Stomach smooth muscle (tissue), 2 donors: ENCODE results near the gene SEMA6A.

ENCODE experiments used
- H3K27ac ChIP-seq: one replicate; pipeline ENCODE4 v1.7.0; 2013; ENCODE audit warnings: mild to moderate bottlenecking, low read length, inconsistent platforms
- H3K27me3 ChIP-seq, 2 donors: one replicate each; pipeline ENCODE4 v1.7.0; 2013; ENCODE audit warnings: low read length in 2 of 2; ENCODE audit not compliant: insufficient read depth in 2 of 2, control insufficient read depth in 1 of 2
- H3K36me3 ChIP-seq, 2 donors: one replicate each; pipeline ENCODE4 v1.7.0; 2013; ENCODE audit warnings: low read length in 2 of 2; ENCODE audit not compliant: control insufficient read depth in 2 of 2, insufficient read depth in 2 of 2
- H3K4me1 ChIP-seq: one replicate; pipeline ENCODE4 v1.7.0; 2013; ENCODE audit warnings: low read length; ENCODE audit not compliant: control insufficient read depth, insufficient read depth
- H3K4me3 ChIP-seq, 2 donors: one replicate each; pipeline ENCODE4 v1.7.0; 2013; ENCODE audit warnings: low read length in 2 of 2
- H3K9ac ChIP-seq, 2 donors: one replicate each; pipeline ENCODE4 v1.7.0; 2013; ENCODE audit warnings: low read length in 2 of 2, mild to moderate bottlenecking in 1 of 2
- H3K9me3 ChIP-seq, 2 donors: one replicate each; pipeline ENCODE4 v1.7.0; 2013; ENCODE audit warnings: low read length in 2 of 2; ENCODE audit not compliant: control insufficient read depth in 2 of 2
- donor health status: healthy.
- donor health status: Pancreatic carcinoma.

The SEMA6A gene

DNA sequence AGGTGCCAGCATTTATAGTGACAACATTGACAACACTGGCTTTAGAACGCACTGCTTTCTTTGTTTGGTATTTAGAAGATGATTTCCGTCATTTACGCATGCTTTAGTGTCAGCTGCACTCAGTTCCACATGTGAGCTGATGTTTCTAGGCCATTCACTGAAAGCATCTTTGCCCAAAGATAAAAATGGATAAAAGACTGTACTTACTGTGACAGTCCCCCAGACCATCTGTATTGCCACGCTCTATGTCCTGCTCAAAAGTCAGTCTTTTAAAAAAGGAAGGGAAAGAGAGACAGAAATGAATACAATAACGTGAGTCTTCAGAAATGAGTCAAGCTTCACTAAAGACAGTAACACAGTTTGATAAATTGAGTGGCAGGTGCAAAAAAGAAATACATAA, 99.3 kb downstream of the SEMA6A start:
- no peak overlapping the region for H3K4me3 ChIP-seq
- H3K36me3 ChIP-seq = peaks cover 37 to 42% of the 10 kb centered on the region in 2 donors
- H3K9me3 ChIP-seq = peaks cover 0 to 10% of the 10 kb centered on the region in 2 donors
- H3K27me3 ChIP-seq = no peaks in the 10 kb centered on the region
- H3K4me1 ChIP-seq = no peaks in the 10 kb centered on the region
- no peak overlapping the region for H3K27ac ChIP-seq
- H3K9ac ChIP-seq = no peak overlapping the region

DNA sequence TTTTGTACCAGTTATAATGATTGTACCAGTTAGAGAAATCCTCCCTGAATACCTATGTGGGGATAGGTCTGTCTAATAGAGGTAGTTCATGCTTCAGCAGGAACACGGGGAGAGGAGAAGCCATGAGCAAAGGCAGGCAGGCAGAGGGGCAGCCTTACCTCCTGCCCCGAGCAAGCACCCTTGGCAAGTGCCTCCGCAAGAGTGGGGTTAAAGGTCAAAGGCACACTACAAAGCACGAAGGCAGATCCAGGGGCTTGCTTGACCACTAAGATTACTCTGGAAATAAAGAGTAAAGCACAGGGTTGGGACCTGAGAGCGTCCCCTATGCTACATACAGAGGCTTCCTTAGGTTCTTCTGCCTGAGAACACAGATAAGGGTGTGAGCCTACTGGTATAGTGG, 100.9 kb downstream of the SEMA6A start:
- H3K9ac ChIP-seq = no peak overlapping the region
- H3K9me3 ChIP-seq = peaks cover 0 to 10% of the 10 kb centered on the region in 2 donors
- H3K27me3 ChIP-seq = no peaks in the 10 kb centered on the region
- H3K4me1 ChIP-seq = no peaks in the 10 kb centered on the region
- peaks cover 25 to 37% of the 10 kb centered on the region in 2 donors for H3K36me3 ChIP-seq
- H3K27ac ChIP-seq = no peak overlapping the region
- H3K4me3 ChIP-seq = no peak overlapping the region

DNA sequence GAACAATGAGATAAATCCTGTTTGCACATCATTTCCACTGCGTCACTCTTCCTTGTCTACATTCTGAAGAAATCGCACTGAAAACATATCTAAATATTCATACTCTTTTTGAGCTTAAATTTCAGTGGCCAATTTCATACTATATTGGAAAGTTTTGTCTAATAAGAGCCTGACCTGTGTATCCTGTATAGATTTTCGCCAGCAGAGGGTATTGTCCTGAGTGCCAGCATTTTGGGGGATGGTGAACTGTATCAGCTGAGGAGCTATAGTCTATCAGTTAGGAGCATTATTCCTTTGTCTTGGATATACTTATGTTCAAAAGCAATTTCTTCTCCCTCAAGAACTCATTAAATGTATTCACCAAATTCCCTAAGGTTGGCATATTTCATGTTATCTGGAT, 102.3 kb downstream of the SEMA6A start:
- H3K9ac ChIP-seq = no peak overlapping the region
- peaks cover 23 to 36% of the 10 kb centered on the region in 2 donors for H3K36me3 ChIP-seq
- peaks cover 0 to 7% of the 10 kb centered on the region in 2 donors for H3K9me3 ChIP-seq
- no peaks in the 10 kb centered on the region for H3K4me1 ChIP-seq
- no peaks in the 10 kb centered on the region for H3K27me3 ChIP-seq
- H3K4me3 ChIP-seq = no peak overlapping the region
- H3K27ac ChIP-seq = no peak overlapping the region

DNA sequence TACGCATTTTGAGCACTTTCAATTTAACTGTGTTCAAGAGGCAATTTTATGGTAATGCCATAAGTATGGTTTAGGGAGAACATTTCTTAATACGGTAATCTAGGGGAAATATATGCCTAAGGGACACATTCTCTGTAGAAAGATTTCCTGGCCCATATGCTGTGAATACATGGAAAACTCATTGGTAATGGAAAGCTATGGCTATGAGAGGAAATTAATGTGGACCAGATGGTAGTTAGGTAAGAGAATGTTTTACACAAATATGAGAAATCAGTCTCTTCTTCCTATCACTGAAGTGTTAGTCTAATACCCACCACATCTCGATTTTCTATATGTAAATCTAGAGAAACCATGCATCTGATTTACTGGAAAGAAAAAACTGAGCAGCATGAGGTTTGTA, 105.0 kb downstream of the SEMA6A start:
- no peak overlapping the region for H3K9ac ChIP-seq
- peaks cover 2% of the 10 kb centered on the region for H3K4me1 ChIP-seq
- H3K27ac ChIP-seq = no peak overlapping the region
- no peak overlapping the region for H3K4me3 ChIP-seq
- peaks cover 10 to 23% of the 10 kb centered on the region in 2 donors for H3K36me3 ChIP-seq
- no peaks in the 10 kb centered on the region for H3K9me3 ChIP-seq
- no peaks in the 10 kb centered on the region for H3K27me3 ChIP-seq

DNA sequence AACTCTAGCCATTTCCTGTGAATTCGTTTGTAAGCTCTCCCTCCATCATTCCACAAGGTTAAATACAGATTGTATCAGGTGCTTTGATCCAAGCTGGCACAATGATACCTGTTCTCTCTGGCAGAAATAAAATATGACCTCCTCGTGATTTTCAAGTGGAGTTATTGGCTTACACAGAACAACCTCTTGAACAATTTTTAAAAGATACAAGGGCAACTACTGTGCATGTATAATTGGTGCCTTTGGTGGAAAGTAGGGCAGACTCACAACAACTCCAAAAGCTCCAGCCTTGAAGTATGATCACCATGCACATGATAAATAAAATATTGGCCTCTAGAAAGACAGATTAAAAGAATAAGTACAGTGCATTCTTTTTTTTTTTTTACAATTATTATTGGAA, 106.0 kb downstream of the SEMA6A start:
- no peaks in the 10 kb centered on the region for H3K27me3 ChIP-seq

DNA sequence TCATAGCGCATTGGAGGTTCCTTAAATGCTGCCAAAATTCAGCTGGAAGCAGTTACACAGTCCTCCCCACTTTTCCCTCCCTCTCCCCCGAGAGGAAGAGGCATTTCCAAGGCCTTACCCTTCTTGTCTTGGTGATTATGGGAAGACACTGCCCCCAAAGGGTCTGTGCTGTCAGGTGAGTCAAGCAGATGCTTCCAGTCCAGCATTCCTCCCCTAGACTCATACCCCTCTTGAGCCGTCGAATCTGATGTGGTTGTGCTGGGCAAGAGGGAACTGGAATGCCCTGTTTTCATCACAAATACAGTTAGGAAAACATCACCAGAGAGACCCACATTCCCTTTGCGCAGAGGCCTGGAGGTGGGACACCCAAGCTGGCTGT, 107.2 kb downstream of the SEMA6A start:
- Histone ChIP-seq H3K9me3 (no peaks in the 10 kb centered on the region), H3K27me3 (no peaks in the 10 kb centered on the region), H3K9ac (no peak overlapping the region), H3K4me1 (peaks cover 7% of the 10 kb centered on the region), H3K36me3 (peaks cover 10 to 16% of the 10 kb centered on the region in 2 donors), H3K4me3 (no peak overlapping the region), H3K27ac (peak overlapping the region; percentile 3)

More for the DNA sequence above, 106.0 kb downstream of the SEMA6A start:
- Histone ChIP-seq H3K36me3 (peaks cover 10 to 17% of the 10 kb centered on the region in 2 donors), H3K9ac (no peak overlapping the region), H3K27ac (no peak overlapping the region), H3K4me3 (no peak overlapping the region), H3K9me3 (no peaks in the 10 kb centered on the region), H3K4me1 (peaks cover 7% of the 10 kb centered on the region)

DNA sequence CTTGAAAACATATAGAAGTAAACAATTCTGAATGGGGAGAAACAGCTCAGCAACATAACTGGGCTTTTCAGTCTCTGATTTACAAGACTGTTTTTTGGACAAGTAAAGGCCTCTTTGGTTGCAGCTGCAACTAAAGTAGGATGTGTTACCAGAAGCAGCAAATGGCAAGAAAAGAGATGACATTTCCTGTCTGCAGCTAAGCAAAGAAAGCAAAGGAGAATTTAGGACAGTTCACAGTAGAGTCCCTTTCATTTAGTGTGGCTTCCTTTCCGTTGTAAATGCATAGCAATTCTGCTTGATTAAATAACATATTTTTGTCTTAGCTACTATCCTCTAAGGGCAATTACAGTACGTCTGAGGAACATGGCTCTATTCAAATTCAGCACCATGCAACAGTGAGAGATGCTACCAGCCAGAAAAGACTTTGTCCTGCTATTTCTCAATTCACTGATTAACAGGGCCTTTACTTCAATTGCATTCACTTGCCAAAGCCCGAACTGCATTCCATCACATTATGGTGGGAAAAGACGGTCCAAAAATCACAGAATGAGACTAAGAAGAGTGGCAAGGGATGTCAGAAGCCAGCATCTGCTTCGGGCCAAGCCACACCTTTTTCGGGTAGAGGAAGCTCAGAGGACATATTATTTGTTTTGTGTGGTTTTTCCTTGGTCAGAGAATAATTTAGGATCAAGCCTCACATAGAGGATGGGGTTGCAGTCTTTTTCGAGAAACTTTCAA, 107.7 kb downstream of the SEMA6A start:
- H3K9me3 ChIP-seq = no peaks in the 10 kb centered on the region
- H3K36me3 ChIP-seq = peaks cover 10 to 16% of the 10 kb centered on the region in 2 donors
- H3K9ac ChIP-seq = no peak overlapping the region
- no peak overlapping the region for H3K4me3 ChIP-seq
- peak overlapping the region; percentile 3 for H3K27ac ChIP-seq
- peaks cover 7% of the 10 kb centered on the region for H3K4me1 ChIP-seq
- H3K27me3 ChIP-seq = no peaks in the 10 kb centered on the region

DNA sequence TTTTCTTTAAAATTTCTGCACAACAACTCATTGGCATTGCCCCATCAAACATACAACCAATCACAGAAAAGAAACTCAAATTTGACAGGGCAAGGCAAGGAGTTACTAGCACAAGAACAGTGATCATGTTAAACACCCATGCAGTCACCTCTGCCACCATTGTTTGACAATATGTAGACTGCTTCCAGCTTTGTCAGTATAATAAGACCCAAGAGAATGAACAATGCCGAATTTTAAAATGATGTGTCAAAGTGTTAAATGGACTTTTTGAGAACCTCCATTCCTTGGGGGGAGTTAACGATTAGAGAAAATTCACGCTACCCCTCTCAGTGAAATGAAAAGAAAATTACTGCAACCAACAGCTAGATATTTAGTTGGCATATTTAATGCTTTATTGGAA, 109.2 kb downstream of the SEMA6A start:
- no peak overlapping the region for H3K27ac ChIP-seq
- H3K36me3 ChIP-seq = peaks cover 7 to 16% of the 10 kb centered on the region in 2 donors

DNA sequence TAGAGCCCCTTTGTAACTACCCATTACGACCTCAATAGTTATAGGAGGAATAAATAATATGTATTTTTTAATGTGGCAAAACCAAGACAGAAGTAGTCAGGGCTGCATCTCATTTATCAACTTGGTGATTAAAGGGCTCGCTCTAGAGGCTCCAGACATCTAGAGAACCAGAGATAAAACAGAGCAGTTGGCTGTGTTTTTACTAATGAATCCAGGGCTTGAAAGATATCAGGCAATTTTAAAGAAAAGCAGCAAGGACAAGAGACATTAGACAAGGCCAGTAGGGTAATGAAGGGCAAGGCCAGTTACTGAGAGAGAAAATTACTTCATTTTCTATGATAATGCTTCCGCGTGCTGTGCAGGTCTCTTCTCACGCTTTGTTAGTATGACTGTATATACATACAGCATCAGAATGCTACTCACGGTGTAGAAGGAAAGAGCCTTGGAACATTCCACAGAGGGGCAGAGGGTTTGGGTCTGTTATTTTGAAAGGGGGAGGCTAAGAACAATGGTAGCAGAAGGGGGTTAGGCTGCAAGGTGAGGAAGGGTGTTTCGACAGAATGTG, 110.4 kb downstream of the SEMA6A start:
- peaks cover 7% of the 10 kb centered on the region for H3K4me1 ChIP-seq
- H3K4me3 ChIP-seq = no peak overlapping the region
- H3K27ac ChIP-seq = no peak overlapping the region
- H3K9ac ChIP-seq = no peak overlapping the region
- H3K36me3 ChIP-seq = peaks cover 7 to 12% of the 10 kb centered on the region in 2 donors
- no peaks in the 10 kb centered on the region for H3K9me3 ChIP-seq
- no peaks in the 10 kb centered on the region for H3K27me3 ChIP-seq

More for the DNA sequence above, 109.2 kb downstream of the SEMA6A start:
- H3K9ac ChIP-seq = no peak overlapping the region
- peaks cover 7% of the 10 kb centered on the region for H3K4me1 ChIP-seq
- no peaks in the 10 kb centered on the region for H3K9me3 ChIP-seq
- H3K27me3 ChIP-seq = no peaks in the 10 kb centered on the region
- no peak overlapping the region for H3K4me3 ChIP-seq

DNA sequence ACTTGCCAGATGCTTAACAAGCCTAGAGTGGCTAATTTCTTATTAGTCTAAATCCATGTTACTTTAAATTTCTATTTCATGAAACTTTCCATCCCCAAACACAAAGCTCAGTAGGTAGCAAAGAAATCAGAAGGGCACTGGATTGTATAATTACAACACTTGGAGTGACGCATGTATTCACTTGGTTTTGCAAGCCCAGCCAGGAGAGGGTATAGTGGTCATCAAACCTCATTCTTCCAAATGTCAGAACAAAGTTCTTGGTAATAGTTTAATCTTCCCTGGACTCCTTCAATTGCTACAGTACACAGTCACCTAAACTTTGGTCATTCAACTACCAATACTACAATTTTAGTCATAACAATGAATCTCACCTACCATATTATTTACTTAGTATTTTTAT, 112.1 kb downstream of the SEMA6A start:
- H3K36me3 ChIP-seq = peaks cover 0 to 4% of the 10 kb centered on the region in 2 donors
- H3K9me3 ChIP-seq = no peaks in the 10 kb centered on the region
- no peaks in the 10 kb centered on the region for H3K27me3 ChIP-seq
- H3K9ac ChIP-seq = no peak overlapping the region
- H3K27ac ChIP-seq = no peak overlapping the region
- peaks cover 7% of the 10 kb centered on the region for H3K4me1 ChIP-seq
- no peak overlapping the region for H3K4me3 ChIP-seq

DNA sequence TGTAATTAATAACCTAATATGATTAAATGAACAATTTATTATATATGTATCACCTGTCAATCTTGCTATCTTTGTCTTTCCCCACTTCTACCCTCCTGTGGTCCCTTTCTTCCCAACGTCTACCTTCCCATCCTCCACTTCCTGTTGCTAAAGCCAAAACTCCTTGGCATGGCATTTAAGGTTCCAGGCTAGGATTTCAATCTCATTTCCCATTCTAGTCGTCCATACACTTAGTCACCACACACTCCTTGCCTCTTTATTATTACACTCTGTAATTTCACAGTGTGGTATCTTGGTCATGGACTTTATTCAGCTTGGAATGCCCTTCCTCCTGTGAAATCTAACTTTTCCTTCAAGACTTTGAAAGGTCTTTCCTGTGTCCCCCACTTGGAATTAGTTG, 115.3 kb downstream of the SEMA6A start:
- no peak overlapping the region for H3K9ac ChIP-seq
- H3K27ac ChIP-seq = no peak overlapping the region
- no peak overlapping the region for H3K4me3 ChIP-seq
- no peaks in the 10 kb centered on the region for H3K36me3 ChIP-seq
- peaks cover 16% of the 10 kb centered on the region for H3K4me1 ChIP-seq
- H3K9me3 ChIP-seq = no peaks in the 10 kb centered on the region
- no peaks in the 10 kb centered on the region for H3K27me3 ChIP-seq
